Liver (tissue), 9 donors: ENCODE results near the gene DDIT4. TPM values are rescaled to one million over a fixed set of nuclear protein-coding genes. Genes with fewer than 3 reads are reported as not detected.

Experiments
- DNase-seq: peaks from one replicate; pipeline ENCODE4 v3.0.0-alpha.2; 2017; ENCODE audit warnings: low spot score
- H3K27ac ChIP-seq, 2 donors: one replicate each; pipeline ENCODE4 v1.7.0; 2013; ENCODE audit warnings: inconsistent platforms in 2 of 2, low read length in 2 of 2, control low read depth in 1 of 2, low read depth in 1 of 2, mild to moderate bottlenecking in 1 of 2
- H3K27me3 ChIP-seq, 4 donors: one replicate each; pipeline versions ENCODE4 v1.6.1 to v1.7.0; 2013; ENCODE audit warnings: low read length in 3 of 4, inconsistent platforms in 1 of 4, mild to moderate bottlenecking in 1 of 4, moderate library complexity in 1 of 4; ENCODE audit not compliant: control insufficient read depth in 4 of 4, insufficient read depth in 4 of 4
- H3K36me3 ChIP-seq, 4 donors: one replicate each; pipeline versions ENCODE4 v1.6.1 to v1.7.0; 2013; ENCODE audit warnings: low read length in 3 of 4, mild to moderate bottlenecking in 3 of 4, low read depth in 1 of 4, moderate library complexity in 1 of 4; ENCODE audit not compliant: control insufficient read depth in 4 of 4, insufficient read depth in 3 of 4
- H3K4me1 ChIP-seq, 4 donors: one replicate each; pipeline versions ENCODE4 v1.6.1 to v1.7.0; 2013; ENCODE audit warnings: low read length in 3 of 4, mild to moderate bottlenecking in 3 of 4, moderate library complexity in 1 of 4; ENCODE audit not compliant: control insufficient read depth in 4 of 4, insufficient read depth in 4 of 4
- H3K4me3 ChIP-seq, 3 donors: one replicate each; pipeline versions ENCODE4 v1.6.1 to v1.7.0; 2013; ENCODE audit warnings: low read length in 3 of 3, control low read depth in 1 of 3, low read depth in 1 of 3, mild to moderate bottlenecking in 1 of 3
- H3K9ac ChIP-seq, 2 donors: one replicate each; pipeline ENCODE4 v1.7.0; 2013; ENCODE audit warnings: low read length in 2 of 2, mild to moderate bottlenecking in 2 of 2, moderate library complexity in 2 of 2, control low read depth in 1 of 2, low read depth in 1 of 2
- H3K9me3 ChIP-seq, 4 donors: one replicate each; pipeline versions ENCODE4 v1.6.1 to v1.7.0; 2013; ENCODE audit warnings: low read length in 3 of 4; ENCODE audit not compliant: control insufficient read depth in 4 of 4
- ATF3 ChIP-seq: IDR thresholded peaks from 2 replicates; pipeline ENCODE4 v1.6.1; 2016; ENCODE audit warnings: antibody characterized with exemption
- CTCF ChIP-seq: fragments of 150-350 bp; IDR thresholded peaks from 2 replicates; pipeline ENCODE4 v1.5.1; 2017; ENCODE audit warnings: improper control_type of control experiment, low read depth, low read length; ENCODE audit not compliant: missing input control
- EGR1 ChIP-seq, 2 donors: IDR thresholded peaks; 2 replicates each; pipeline ENCODE4 v1.6.1; 2016 to 2018; ENCODE audit warnings: antibody characterized with exemption in 2 of 2, low read depth in 2 of 2
- FOXA1 ChIP-seq: IDR thresholded peaks from 2 replicates; pipeline ENCODE4 v1.6.1; 2016; ENCODE audit warnings: antibody characterized with exemption
- FOXA2 ChIP-seq: IDR thresholded peaks from 2 replicates; pipeline ENCODE4 v1.6.1; 2016; ENCODE audit warnings: antibody characterized with exemption
- GABPA ChIP-seq, 2 donors: IDR thresholded peaks in 1 of 2; conservative IDR thresholded peaks in 1 of 2; 2 replicates each; pipeline ENCODE4 v1.6.1; 2016; ENCODE audit warnings: antibody characterized with exemption in 2 of 2, mild to moderate bottlenecking in 1 of 2, moderate library complexity in 1 of 2
- HNF4A ChIP-seq, 2 donors: conservative IDR thresholded peaks; 2 replicates each; pipeline ENCODE4 v1.6.1; 2016; ENCODE audit warnings: antibody characterized with exemption in 2 of 2, mild to moderate bottlenecking in 2 of 2
- HNF4G ChIP-seq: IDR thresholded peaks from 2 replicates; pipeline ENCODE4 v1.6.1; 2016; ENCODE audit warnings: antibody characterized with exemption
- JUND ChIP-seq, 2 donors: IDR thresholded peaks; 2 replicates each; pipeline ENCODE4 v1.6.1; 2016; ENCODE audit warnings: antibody characterized with exemption in 2 of 2
- MAX ChIP-seq: IDR thresholded peaks from 2 replicates; pipeline ENCODE4 v1.6.1; 2016; ENCODE audit warnings: antibody characterized with exemption
- NR2F2 ChIP-seq: IDR thresholded peaks from 2 replicates; pipeline ENCODE4 v1.6.1; 2016; ENCODE audit warnings: antibody characterized with exemption
- RAD21 ChIP-seq, 2 donors: IDR thresholded peaks; 2 replicates each; pipeline ENCODE4 v1.6.1; 2016; ENCODE audit warnings: antibody characterized with exemption in 2 of 2, mild to moderate bottlenecking in 2 of 2
- REST ChIP-seq: IDR thresholded peaks from 2 replicates; pipeline ENCODE4 v1.6.1; 2016; ENCODE audit warnings: antibody characterized with exemption, mild to moderate bottlenecking
- RXRA ChIP-seq, 2 donors: IDR thresholded peaks; 2 replicates each; pipeline ENCODE4 v1.6.1; 2017 to 2018; ENCODE audit warnings: antibody characterized with exemption in 2 of 2, mild to moderate bottlenecking in 1 of 2
- SP1 ChIP-seq: IDR thresholded peaks from 2 replicates; pipeline ENCODE4 v1.6.1; 2018; ENCODE audit warnings: antibody characterized with exemption, mild to moderate bottlenecking
- TAF1 ChIP-seq: conservative IDR thresholded peaks from 2 replicates; pipeline ENCODE4 v1.6.1; 2016; ENCODE audit warnings: antibody characterized with exemption, mild to moderate bottlenecking
- YY1 ChIP-seq: IDR thresholded peaks from 2 replicates; pipeline ENCODE4 v1.6.1; 2016; ENCODE audit warnings: antibody characterized with exemption, mild to moderate bottlenecking
- ZBTB33 ChIP-seq: IDR thresholded peaks from 2 replicates; pipeline ENCODE4 v1.6.1; 2016; ENCODE audit warnings: antibody characterized with exemption
- WGBS: extraction: QIAGEN DNeasy Blood & Tissue Kit; methylation state at CpG from one replicate; pipeline ENCODE4 v1.1.7; 2013; 5-methylcytosine and 5-hydroxymethylcytosine counted together
- polyA plus RNA-seq, 2 donors: library from polyadenylated mRNA; stranded (reverse) in 1 of 2; unstranded in 1 of 2; fragments of 200-250 nt in 1 of 2; fragments of >200 nt in 1 of 2; fragmentation: Nextera tagmentation in 1 of 2; extraction: Ambion mirVana in 1 of 2; gene quantifications; one replicate each; pipeline versions ENCODE4 v1.2.1 to v1.2.3, GENCODE V29; 2013 to 2015
- total RNA-seq, 2 donors: library from RNA; depleted of rRNA; stranded (reverse); fragments of >200 nt; gene quantifications; one replicate each; pipeline ENCODE4 v1.2.3, GENCODE V29; 2014
- donor health status: healthy.
- donor health status: healthy.
- donor health status: healthy.
- donor health status: healthy.
- donor health status: healthy.

DDIT4 gene
- total and polyA plus RNA-seq, 4 donors: 18.4 to 69.0 (median 43.7) TPM

GRCh38 chr10:72254813-72255568 is 18.7 kb upstream of the DDIT4 start:
- Histone ChIP-seq H3K27me3 (no peaks in the 10 kb centered on the region), H3K27ac (peak overlapping the region; percentile 69 to 91), H3K9me3 (no peaks in the 10 kb centered on the region), H3K4me3 (no peak overlapping the region), H3K36me3 (no peaks in the 10 kb centered on the region), H3K4me1 (peaks cover 19 to 26% (median 23%) of the 10 kb centered on the region in 4 donors), H3K9ac (peak overlapping the region in 1 of 2 donors; percentile 82)
- WGBS: 10% methylated on average over 15 of the region's 15 CpGs
- no peak for DNase-seq
- TF ChIP-seq MAX: peak; percentile 63
- no peak for TF ChIP-seq TAF1
- TF ChIP-seq REST: peak; percentile 35
- no peak for TF ChIP-seq CTCF
- no peak for TF ChIP-seq ZBTB33
- no peak for TF ChIP-seq GABPA (IDR thresholded peaks at IDR 0.05 in 1 of 2, conservative IDR thresholded peaks at IDR 0.05 in 1 of 2)
- no peak for TF ChIP-seq YY1
- peak in 1 of 2 donors; percentile 19 for TF ChIP-seq EGR1 (IDR thresholded peaks at IDR 0.05; ENCODE audit: low read depth in 2 of 2)
- TF ChIP-seq FOXA2: peak; percentile 16
- peak; percentile 57 to 71 for TF ChIP-seq RAD21 (IDR thresholded peaks at IDR 0.05)
- no peak for TF ChIP-seq HNF4G
- TF ChIP-seq RXRA (IDR thresholded peaks at IDR 0.05): peak; percentile 80
- peak; percentile 100 for TF ChIP-seq NR2F2
- no peak for TF ChIP-seq FOXA1
- TF ChIP-seq ATF3: no peak
- TF ChIP-seq HNF4A (conservative IDR thresholded peaks at IDR 0.05): peak; percentile 52
- TF ChIP-seq JUND (IDR thresholded peaks at IDR 0.05): peak in 1 of 2 donors; percentile 25
- TF ChIP-seq SP1: peak; percentile 94
